HepG2 (cell line): ENCODE measurements around the gene EHD1. TPM values are rescaled to one million over a fixed set of nuclear protein-coding genes. Genes with fewer than 3 reads are reported as not detected.

Source experiments
- ATAC-seq: fragments of 200-7000 bp; cut with Tn5 transposase; 3 replicates; pipeline ENCODE4 v1.9.1; 2020; ENCODE audit warnings: mild to moderate bottlenecking, moderate library complexity
- BruUV-seq: library from RNA; stranded (reverse); fragments of 400-500 nt; replicated peaks from 2 replicates; lab custom pipeline; 2021; lab: Mats Ljungman, UMichigan
- CTCF ChIA-PET: fragments of 300-600 bp; formaldehyde crosslinking; extraction: SDS; loops from one replicate; lab custom pipeline; 2021; ENCODE audit warnings: low total read pairs, inconsistent platforms, low intra/inter-chr PET ratio; lab: Yijun Ruan, JAX
- POLR2A ChIA-PET: fragments of 350-600 bp; sonication (Branson Sonifier 250); formaldehyde crosslinking; loops from one replicate; lab custom pipeline; 2020; ENCODE audit warnings: antibody characterized with exemption, inconsistent platforms; lab: Yijun Ruan, JAX
- DNase-seq: peaks from one replicate; pipeline ENCODE4 v3.0.0-alpha.2; 2015; ENCODE audit warnings: low spot score
- FAIRE-seq: peaks from 3 replicates; lab custom pipeline; 2011; peaks lifted over from hg19 to GRCh38; lab: Jason Lieb, UNC
- H2AFZ ChIP-seq: one replicate; pipeline ENCODE4 v1.6.1; 2011; ENCODE audit warnings: low read length, inconsistent platforms
- H3K27ac ChIP-seq: fragments of 300-600 bp; 3 replicates; pipeline ENCODE4 v1.8.0; 2011; ENCODE audit warnings: mixed run types, mild to moderate bottlenecking, mixed read lengths, low read length, inconsistent platforms; ENCODE audit not compliant: insufficient read depth; ENCODE audit errors: extremely low read length
- H3K27me3 ChIP-seq, 2 experiments: fragments of 200-600 bp in 1 of 2; 2 replicates in 1 of 2; 3 replicates in 1 of 2; pipeline versions ENCODE4 v1.6.0 to v1.8.0; 2011; ENCODE audit warnings: low read length in 2 of 2, mild to moderate bottlenecking in 2 of 2, moderate library complexity in 2 of 2, inconsistent platforms in 1 of 2; ENCODE audit not compliant: insufficient read depth in 2 of 2, control insufficient read depth in 1 of 2
- H3K36me3 ChIP-seq, 2 experiments: fragments of 200-600 bp in 1 of 2; replicated peaks in 1 of 2; 2 replicates in 1 of 2; 3 replicates in 1 of 2; pipeline versions ENCODE4 v1.5.1 to v1.8.0; 2011; ENCODE audit warnings: low read length in 2 of 2, inconsistent platforms in 1 of 2; ENCODE audit not compliant: insufficient read depth in 2 of 2, control insufficient read depth in 1 of 2
- H3K4me1 ChIP-seq: 2 replicates; pipeline ENCODE4 v1.5.1; 2012; ENCODE audit warnings: low read length, inconsistent platforms; ENCODE audit not compliant: insufficient read depth
- H3K4me2 ChIP-seq: 2 replicates; pipeline ENCODE4 v1.6.0; 2011; ENCODE audit warnings: low read depth, low read length, inconsistent platforms
- H3K4me3 ChIP-seq, 3 experiments: fragments of 200-600 bp in 1 of 3; sonication (generic), shearing (Covaris generic) in 1 of 3; replicated peaks in 1 of 3; 2 replicates each; pipeline ENCODE4 v1.5.1; 2011 to 2016; ENCODE audit warnings: low read length in 3 of 3, inconsistent platforms in 2 of 3, low read depth in 2 of 3, mild to moderate bottlenecking in 2 of 3, control low read depth in 1 of 3, mixed read lengths in 1 of 3; ENCODE audit not compliant: insufficient read depth in 1 of 3
- H3K79me2 ChIP-seq: one replicate; pipeline ENCODE4 v1.6.1; 2011; ENCODE audit warnings: low read length, inconsistent platforms; ENCODE audit not compliant: insufficient read depth
- H3K9ac ChIP-seq: 2 replicates; pipeline ENCODE4 v1.6.0; 2011; ENCODE audit warnings: mild to moderate bottlenecking, low read depth, low read length, inconsistent platforms; ENCODE audit not compliant: insufficient read depth
- H3K9me3 ChIP-seq: 2 replicates; pipeline ENCODE4 v1.5.1; 2012; ENCODE audit warnings: mild to moderate bottlenecking, low read length
- H4K20me1 ChIP-seq: 2 replicates; pipeline ENCODE4 v1.6.0; 2011; ENCODE audit warnings: inconsistent platforms, mild to moderate bottlenecking, low read length, moderate library complexity; ENCODE audit not compliant: insufficient read depth
- SAFB2 ChIP-seq: sonication (generic); formaldehyde crosslinking; IDR thresholded peaks from 2 replicates; pipeline ENCODE4 v1.5.1; 2020; ENCODE audit warnings: missing genetic modification reagents, low read depth, mild to moderate bottlenecking, borderline replicate concordance
- SKI ChIP-seq: fragments of 450-650 bp; IDR thresholded peaks from one replicate; pipeline ENCODE4 v1.6.1; 2018; ENCODE audit warnings: mild to moderate bottlenecking; ENCODE audit not compliant: partially characterized antibody
- SP2 ChIP-seq: sonication (generic); formaldehyde crosslinking; IDR thresholded peaks from 2 replicates; pipeline ENCODE4 v1.5.1; 2020; ENCODE audit warnings: mild to moderate bottlenecking, missing genetic modification reagents
- TBL1XR1 ChIP-seq: fragments of 150-350 bp; IDR thresholded peaks from 2 replicates; pipeline ENCODE4 v1.6.1; 2014; ENCODE audit warnings: borderline replicate concordance, low read length; ENCODE audit not compliant: partially characterized antibody
- U2AF2 ChIP-seq: fragments of 200-400 bp; formaldehyde crosslinking; IDR thresholded peaks from 2 replicates; pipeline ENCODE4 v1.6.1; 2017; ENCODE audit warnings: low read depth, mild to moderate bottlenecking, low read length
- ZBTB40 ChIP-seq, 2 experiments: fragments of 450-650 bp in 1 of 2; sonication (generic) in 1 of 2; formaldehyde crosslinking in 1 of 2; IDR thresholded peaks; 2 replicates each; pipeline versions ENCODE4 v1.6.1 to v1.8.0; 2016 to 2022; ENCODE audit warnings: antibody characterized with exemption in 1 of 2, mild to moderate bottlenecking in 1 of 2, missing genetic modification reagents in 1 of 2
- ZNF446 ChIP-seq: sonication (generic); formaldehyde crosslinking; IDR thresholded peaks from 2 replicates; pipeline ENCODE4 v1.5.0; 2020; ENCODE audit warnings: mild to moderate bottlenecking, missing genetic modification reagents
- ZNF639 ChIP-seq: conservative IDR thresholded peaks from 2 replicates; pipeline ENCODE4 v1.6.1; 2018; ENCODE audit warnings: missing genetic modification reagents
- WGBS: methylation state at CpG from one replicate; pipeline ENCODE4 v1.1.6; 2017; ENCODE audit warnings: low lambda C conversion rate; 5-methylcytosine and 5-hydroxymethylcytosine counted together
- in situ Hi-C: cut with HindIII; loops from 2 replicates; pipeline ENCODE4 v1.10.0; 2017; ENCODE audit warnings: low pct_unique_long_range_greater_than_20kb; ENCODE audit not compliant: extremely low pct_ligation_motif_present
- intact Hi-C: fragments of 100-400 bp; cut with micrococcal nuclease; formaldehyde crosslinking; loops from one replicate; pipeline ENCODE4 v1.10.0; 2022; ENCODE audit not compliant: unreplicated experiment
- polyA plus RNA-seq, 8 experiments: library from polyadenylated mRNA; depleted of rRNA in 3 of 8; stranded (reverse) in 7 of 8; unstranded in 1 of 8; fragments of >200 nt; fragmentation: Illumina TruSeq in 4 of 8; extraction: Trizol in 4 of 8; gene quantifications; 2 replicates each; pipeline versions ENCODE4 v1.2.1 to v1.2.3, GENCODE V29; 2011 to 2016; ENCODE audit warnings: low read depth in 4 of 8, missing spikeins in 1 of 8, mixed read lengths in 1 of 8; ENCODE audit not compliant: insufficient read depth in 1 of 8
- total RNA-seq, 5 experiments: library from RNA; depleted of rRNA; stranded (reverse); fragments of >200 nt; fragmentation: Illumina TruSeq; extraction: Trizol; gene quantifications; 2 replicates each; pipeline ENCODE4 v1.2.3, GENCODE V29; 2016; ENCODE audit warnings: low read depth in 1 of 5
- TF ChIP-seq, protein P1 (sequence below): sonication (generic); formaldehyde crosslinking; IDR thresholded peaks from 2 replicates; pipeline ENCODE4 v1.8.1; 2023; ENCODE audit warnings: missing genetic modification reagents, inconsistent platforms, borderline replicate concordance

EHD1 gene
- total and polyA plus RNA-seq, 2 of the 13 experiments (the other 11 are each of a cell fraction or from before 2014, with no cell fraction given) = 23.6 to 26.6 TPM

DNA sequence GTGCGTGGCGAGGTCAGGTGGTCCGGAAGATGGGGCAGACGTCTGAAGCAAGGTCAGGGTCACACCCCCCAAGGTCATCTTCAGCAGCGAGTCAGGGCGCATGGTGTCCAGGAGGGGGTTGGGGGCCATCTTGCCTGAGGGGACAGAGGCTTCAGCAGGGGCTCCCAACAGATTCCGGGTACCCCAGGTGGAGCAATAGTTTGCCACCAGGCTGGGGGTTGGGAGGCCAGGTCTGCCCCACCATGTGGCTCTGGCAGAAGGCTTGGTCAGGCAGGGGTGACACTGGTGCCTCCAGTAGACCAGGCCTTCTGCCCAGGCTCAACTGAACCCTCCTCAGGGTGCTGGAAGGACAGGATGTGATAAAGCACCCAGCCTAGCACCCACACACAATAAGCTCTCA lies 32.7 kb upstream of the EHD1 start:
- Histone ChIP-seq H3K27ac (no peak overlapping the region), H3K27me3 (no peaks in the 10 kb centered on the region), H3K79me2 (peaks cover 10% of the 10 kb centered on the region), H2AFZ (no peak overlapping the region), H3K9ac (no peak overlapping the region), H3K36me3 (peaks cover 42 to 60% of the 10 kb centered on the region in 2 experiments; a peak in 4 of 5 replicates), H3K4me1 (peaks cover 11% of the 10 kb centered on the region), H3K4me3 (no peak overlapping the region), H4K20me1 (peaks cover 5% of the 10 kb centered on the region; the same call in 1 of the 2 replicates), H3K9me3 (no peaks in the 10 kb centered on the region), H3K4me2 (no peak overlapping the region)
- intact Hi-C loops = no loop called here
- WGBS = 97% methylated on average over 5 of the region's 7 CpGs
- no peak for ATAC-seq
- no peak for DNase-seq
- ChIA-PET POLR2A (no interaction called here), CTCF (no interaction called here)
- no TSS peak for BruUV-seq
- in situ Hi-C loops = no loop called here
- no peak for FAIRE-seq
- TF ChIP-seq SKI (no peak), SAFB2 (CRISPR knock-in tag) (no peak), ZNF639 (no peak), U2AF2 (no peak), ZBTB40 (IDR thresholded peaks at IDR 0.05) (no peak), ZBTB40 (CRISPR knock-in tag; IDR thresholded peaks at IDR 0.05) (no peak), ZNF446 (CRISPR knock-in tag) (no peak), TBL1XR1 (no peak), SP2 (CRISPR knock-in tag) (no peak)
- TF ChIP-seq, protein P1, sequence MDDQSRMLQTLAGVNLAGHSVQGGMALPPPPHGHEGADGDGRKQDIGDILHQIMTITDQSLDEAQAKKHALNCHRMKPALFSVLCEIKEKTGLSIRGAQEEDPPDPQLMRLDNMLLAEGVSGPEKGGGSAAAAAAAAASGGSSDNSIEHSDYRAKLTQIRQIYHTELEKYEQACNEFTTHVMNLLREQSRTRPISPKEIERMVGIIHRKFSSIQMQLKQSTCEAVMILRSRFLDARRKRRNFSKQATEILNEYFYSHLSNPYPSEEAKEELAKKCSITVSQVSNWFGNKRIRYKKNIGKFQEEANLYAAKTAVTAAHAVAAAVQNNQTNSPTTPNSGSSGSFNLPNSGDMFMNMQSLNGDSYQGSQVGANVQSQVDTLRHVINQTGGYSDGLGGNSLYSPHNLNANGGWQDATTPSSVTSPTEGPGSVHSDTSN (CRISPR knock-in tag) = no peak
